Measurements from ENCODE around the gene PCDHGC4.

DNA sequence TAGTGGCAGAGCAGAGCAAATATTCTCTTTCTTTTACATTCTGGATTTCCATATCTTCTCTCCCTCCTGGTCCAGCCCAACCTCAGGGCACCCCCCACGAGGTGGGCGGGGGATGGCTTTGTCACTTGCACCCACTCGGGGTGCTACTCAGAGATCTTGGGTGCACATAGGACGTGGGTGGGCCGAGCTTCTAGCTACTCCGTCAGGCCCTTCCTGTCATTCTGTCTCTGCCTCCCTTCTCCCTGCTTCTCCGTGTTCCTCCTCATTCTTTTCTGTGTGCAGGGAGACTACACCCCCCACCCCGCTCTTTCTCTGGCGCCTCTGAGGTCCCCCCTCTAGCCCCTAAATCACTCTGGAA is 23.6 kb downstream of the PCDHGC4 start:
- no peak for TF ChIP-seq CEBPB (IDR thresholded peaks at IDR 0.05)
- TF ChIP-seq CREB1 (IDR thresholded peaks at IDR 0.05; ENCODE audit: low read depth) = no peak
- no peak for TF ChIP-seq NFIC (IDR thresholded peaks at IDR 0.05)
- TF ChIP-seq FOXM1 (IDR thresholded peaks at IDR 0.05; ENCODE audit: borderline replicate concordance, low read depth) = no peak
- no peak for TF ChIP-seq TEAD4 (IDR thresholded peaks at IDR 0.05)
- no peak for TF ChIP-seq TAF1 (IDR thresholded peaks at IDR 0.05; ENCODE audit: low read depth)
- TF ChIP-seq ZBTB7A (IDR thresholded peaks at IDR 0.05; ENCODE audit: low read depth) = no peak
- TF ChIP-seq EP300 (IDR thresholded peaks at IDR 0.05; ENCODE audit: borderline replicate concordance) = no peak
- TF ChIP-seq, protein P1, sequence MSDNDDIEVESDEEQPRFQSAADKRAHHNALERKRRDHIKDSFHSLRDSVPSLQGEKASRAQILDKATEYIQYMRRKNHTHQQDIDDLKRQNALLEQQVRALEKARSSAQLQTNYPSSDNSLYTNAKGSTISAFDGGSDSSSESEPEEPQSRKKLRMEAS (IDR thresholded peaks at IDR 0.05) = no peak
- no peak for TF ChIP-seq YY1 (IDR thresholded peaks at IDR 0.05; ENCODE audit: low read depth)
- TF ChIP-seq, protein P2, sequence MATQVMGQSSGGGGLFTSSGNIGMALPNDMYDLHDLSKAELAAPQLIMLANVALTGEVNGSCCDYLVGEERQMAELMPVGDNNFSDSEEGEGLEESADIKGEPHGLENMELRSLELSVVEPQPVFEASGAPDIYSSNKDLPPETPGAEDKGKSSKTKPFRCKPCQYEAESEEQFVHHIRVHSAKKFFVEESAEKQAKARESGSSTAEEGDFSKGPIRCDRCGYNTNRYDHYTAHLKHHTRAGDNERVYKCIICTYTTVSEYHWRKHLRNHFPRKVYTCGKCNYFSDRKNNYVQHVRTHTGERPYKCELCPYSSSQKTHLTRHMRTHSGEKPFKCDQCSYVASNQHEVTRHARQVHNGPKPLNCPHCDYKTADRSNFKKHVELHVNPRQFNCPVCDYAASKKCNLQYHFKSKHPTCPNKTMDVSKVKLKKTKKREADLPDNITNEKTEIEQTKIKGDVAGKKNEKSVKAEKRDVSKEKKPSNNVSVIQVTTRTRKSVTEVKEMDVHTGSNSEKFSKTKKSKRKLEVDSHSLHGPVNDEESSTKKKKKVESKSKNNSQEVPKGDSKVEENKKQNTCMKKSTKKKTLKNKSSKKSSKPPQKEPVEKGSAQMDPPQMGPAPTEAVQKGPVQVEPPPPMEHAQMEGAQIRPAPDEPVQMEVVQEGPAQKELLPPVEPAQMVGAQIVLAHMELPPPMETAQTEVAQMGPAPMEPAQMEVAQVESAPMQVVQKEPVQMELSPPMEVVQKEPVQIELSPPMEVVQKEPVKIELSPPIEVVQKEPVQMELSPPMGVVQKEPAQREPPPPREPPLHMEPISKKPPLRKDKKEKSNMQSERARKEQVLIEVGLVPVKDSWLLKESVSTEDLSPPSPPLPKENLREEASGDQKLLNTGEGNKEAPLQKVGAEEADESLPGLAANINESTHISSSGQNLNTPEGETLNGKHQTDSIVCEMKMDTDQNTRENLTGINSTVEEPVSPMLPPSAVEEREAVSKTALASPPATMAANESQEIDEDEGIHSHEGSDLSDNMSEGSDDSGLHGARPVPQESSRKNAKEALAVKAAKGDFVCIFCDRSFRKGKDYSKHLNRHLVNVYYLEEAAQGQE (IDR thresholded peaks at IDR 0.05; ENCODE audit: low read depth) = no peak
- no peak for TF ChIP-seq EGR1 (IDR thresholded peaks at IDR 0.05)
- no peak for TF ChIP-seq TCF12 (IDR thresholded peaks at IDR 0.05; ENCODE audit: low read depth)
- no peak for TF ChIP-seq RAD21 (IDR thresholded peaks at IDR 0.05; ENCODE audit: low read depth)
